GM12891 (cell line): Measurements from ENCODE around the gene IFNG.

Experiments
- PAX5 ChIP-seq: IDR thresholded peaks from 2 replicates; pipeline ENCODE4 v1.6.1; 2011; ENCODE audit warnings: low read length, moderate library complexity, mild to moderate bottlenecking; ENCODE audit not compliant: insufficient read depth, severe bottlenecking
- POLR2A ChIP-seq: IDR thresholded peaks from 2 replicates; pipeline ENCODE4 v1.6.1; 2011; ENCODE audit warnings: low read depth, low read length, control low read depth
- POLR2AphosphoS5 ChIP-seq: IDR thresholded peaks from 2 replicates; pipeline ENCODE4 v1.6.1; 2011; ENCODE audit warnings: low read depth, low read length, control low read depth
- POU2F2 ChIP-seq: IDR thresholded peaks from 2 replicates; pipeline ENCODE4 v1.6.1; 2011; ENCODE audit warnings: low read depth, mild to moderate bottlenecking, control low read depth, low read length, moderate library complexity
- SPI1 ChIP-seq: IDR thresholded peaks from 2 replicates; pipeline ENCODE4 v1.6.1; 2011; ENCODE audit warnings: low read depth, low read length, control low read depth
- TAF1 ChIP-seq: IDR thresholded peaks from 2 replicates; pipeline ENCODE4 v1.6.1; 2011; ENCODE audit warnings: low read depth, low read length, control low read depth

DNA sequence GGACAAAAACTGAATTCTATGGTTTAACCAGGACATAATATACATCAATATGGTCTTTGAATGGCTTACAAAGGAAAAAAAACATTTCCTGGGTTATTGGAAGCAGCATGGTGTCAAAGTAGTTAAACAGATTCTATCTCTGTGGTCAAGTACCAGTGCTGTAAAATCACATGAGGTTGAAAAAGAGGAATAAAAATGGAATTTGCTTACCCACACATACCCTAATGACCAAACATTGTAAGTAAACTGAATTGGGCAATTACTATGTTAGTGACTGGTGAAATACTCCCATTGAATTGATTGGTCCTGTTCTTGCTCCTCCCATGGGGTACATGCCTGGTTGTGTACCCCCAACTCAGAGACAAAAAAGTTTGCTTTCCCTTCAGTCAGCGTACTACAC is 19.6 kb downstream of the IFNG start:
- no peak for TF ChIP-seq POLR2AphosphoS5
- TF ChIP-seq POLR2A: no peak
- TF ChIP-seq SPI1: no peak
- no peak for TF ChIP-seq POU2F2
- no peak for TF ChIP-seq TAF1
- TF ChIP-seq PAX5: no peak
